ENCODE measurements around the gene GMCL2.

- TF ChIP-seq CTCF (IDR thresholded peaks at IDR 0.05; ENCODE audit: insufficient read depth, low read length, poor library complexity, severe bottlenecking) (no peak), EZH2phosphoT487 (conservative IDR thresholded peaks at IDR 0.05; ENCODE audit: low read length) (no peak)
Observed at GRCh38 chr5:178207917-178208280, 20.7 kb upstream of the GMCL2 start.
